ENCODE measurements around the gene ERC2.
A peak's percentile ranks its signal among the peaks of the same experiment; 100 is the strongest.

The ERC2 gene

GRCh38 chr3:55984626-55985025 is 483.6 kb downstream of the ERC2 start:
- no peak for TF ChIP-seq CTCF (IDR thresholded peaks at IDR 0.05; ENCODE audit: unreplicated experiment in 3 of 3)
- Mint-ChIP-seq H3K9me3 (no peaks in the 10 kb centered on the region), H3K27me3 (ENCODE audit: low read depth) (no peaks in the 10 kb centered on the region), H3K27ac (peak overlapping the region in 1 of 3 experiments; percentile 7), H3K36me3 (ENCODE audit: low read depth) (no peaks in the 10 kb centered on the region), H3K4me3 (no peak overlapping the region), H3K4me1 (peaks cover 31% of the 10 kb centered on the region)

GRCh38 chr3:55978953-55979352 is 489.3 kb downstream of the ERC2 start:
- H3K4me1 Mint-ChIP-seq: peaks cover 14% of the 10 kb centered on the region
- H3K27ac Mint-ChIP-seq: peak overlapping the region in 1 of 3 experiments; percentile 54
- no peaks in the 10 kb centered on the region for H3K9me3 Mint-ChIP-seq
- TF ChIP-seq CTCF (IDR thresholded peaks at IDR 0.05; ENCODE audit: unreplicated experiment in 3 of 3): no peak
- no peak overlapping the region for H3K4me3 Mint-ChIP-seq
- H3K36me3 Mint-ChIP-seq (ENCODE audit: low read depth): no peaks in the 10 kb centered on the region
- H3K27me3 Mint-ChIP-seq (ENCODE audit: low read depth): no peaks in the 10 kb centered on the region

- Mint-ChIP-seq H3K4me1 (peaks cover 20% of the 10 kb centered on the region), H3K27ac (peak overlapping the region; percentile 70 to 95 (median 70)), H3K27me3 (ENCODE audit: low read depth) (no peaks in the 10 kb centered on the region), H3K9me3 (no peaks in the 10 kb centered on the region), H3K36me3 (ENCODE audit: low read depth) (no peaks in the 10 kb centered on the region), H3K4me3 (peak overlapping the region in 2 of 3 experiments; percentile 15 to 47)
- no peak for TF ChIP-seq CTCF (IDR thresholded peaks at IDR 0.05; ENCODE audit: unreplicated experiment in 3 of 3)
Observed at GRCh38 chr3:55974421-55975165, 493.7 kb downstream of the ERC2 start.

- no peaks in the 10 kb centered on the region for H3K27me3 Mint-ChIP-seq (ENCODE audit: low read depth)
- H3K36me3 Mint-ChIP-seq (ENCODE audit: low read depth): no peaks in the 10 kb centered on the region
- TF ChIP-seq CTCF (IDR thresholded peaks at IDR 0.05; ENCODE audit: unreplicated experiment in 3 of 3): no peak
- no peak overlapping the region for H3K4me3 Mint-ChIP-seq
- peaks cover 33% of the 10 kb centered on the region for H3K4me1 Mint-ChIP-seq
- H3K9me3 Mint-ChIP-seq: peaks cover 6% of the 10 kb centered on the region
- peak overlapping the region in 1 of 3 experiments; percentile 10 for H3K27ac Mint-ChIP-seq
Observed at GRCh38 chr3:55969634-55970033, 498.6 kb downstream of the ERC2 start.

GRCh38 chr3:55968331-55968730 is 499.9 kb downstream of the ERC2 start:
- no peak overlapping the region for H3K4me3 Mint-ChIP-seq
- H3K9me3 Mint-ChIP-seq: peaks cover 6% of the 10 kb centered on the region
- H3K4me1 Mint-ChIP-seq: peaks cover 31% of the 10 kb centered on the region
- no peaks in the 10 kb centered on the region for H3K27me3 Mint-ChIP-seq (ENCODE audit: low read depth)
- no peak for TF ChIP-seq CTCF (IDR thresholded peaks at IDR 0.05; ENCODE audit: unreplicated experiment in 3 of 3)
- peak overlapping the region in 1 of 3 experiments; percentile 34 for H3K27ac Mint-ChIP-seq
- H3K36me3 Mint-ChIP-seq (ENCODE audit: low read depth): no peaks in the 10 kb centered on the region

GRCh38 chr3:55966566-55966965 is 501.7 kb downstream of the ERC2 start:
- Mint-ChIP-seq H3K4me3 (no peak overlapping the region), H3K27ac (peak overlapping the region in 1 of 3 experiments; percentile 15), H3K4me1 (peaks cover 30% of the 10 kb centered on the region), H3K27me3 (ENCODE audit: low read depth) (no peaks in the 10 kb centered on the region), H3K9me3 (peaks cover 6% of the 10 kb centered on the region), H3K36me3 (ENCODE audit: low read depth) (no peaks in the 10 kb centered on the region)
- no peak for TF ChIP-seq CTCF (IDR thresholded peaks at IDR 0.05; ENCODE audit: unreplicated experiment in 3 of 3)
